DND-41 (cell line): ENCODE measurements around the gene GNPTG.

Experiments
- ATAC-seq: fragments of 200-7000 bp; cut with Tn5 transposase; 3 replicates; pipeline ENCODE4 v1.9.1; 2021; ENCODE audit warnings: low read depth; ENCODE audit not compliant: insufficient read depth
- DNase-seq: peaks from one replicate; pipeline ENCODE4 v3.0.0-alpha.2; 2020
- H2AFZ ChIP-seq: 2 replicates; pipeline ENCODE4 v1.6.0; 2012; ENCODE audit warnings: low read depth, low read length
- H3K27ac ChIP-seq: 2 replicates; pipeline ENCODE4 v1.5.1; 2012; ENCODE audit warnings: low read length, inconsistent platforms
- H3K27me3 ChIP-seq: fragments of 200-600 bp; sonication (generic); 2 replicates; pipeline ENCODE4 v1.6.0; 2012; ENCODE audit warnings: low read length, mild to moderate bottlenecking, inconsistent platforms; ENCODE audit not compliant: insufficient read depth, poor library complexity
- H3K36me3 ChIP-seq: 2 replicates; pipeline ENCODE4 v1.5.1; 2012; ENCODE audit warnings: low read length, inconsistent platforms; ENCODE audit not compliant: insufficient read depth
- H3K4me1 ChIP-seq: 2 replicates; pipeline ENCODE4 v1.5.1; 2012; ENCODE audit warnings: mild to moderate bottlenecking, low read length; ENCODE audit not compliant: insufficient read depth
- H3K4me2 ChIP-seq: 2 replicates; pipeline ENCODE4 v1.6.0; 2012; ENCODE audit warnings: mild to moderate bottlenecking, moderate library complexity, low read length, inconsistent platforms; ENCODE audit not compliant: insufficient read depth
- H3K4me3 ChIP-seq, 2 experiments: fragments of 200-600 bp in 1 of 2; shearing (Covaris generic) in 1 of 2; 2 replicates each; pipeline ENCODE4 v1.5.1; 2012 to 2016; ENCODE audit warnings: inconsistent platforms in 2 of 2, low read length in 2 of 2, mild to moderate bottlenecking in 2 of 2, low read depth in 1 of 2, moderate library complexity in 1 of 2
- H3K79me2 ChIP-seq: 2 replicates; pipeline ENCODE4 v1.6.0; 2012; ENCODE audit warnings: low read length, inconsistent platforms; ENCODE audit not compliant: insufficient read depth
- H3K9ac ChIP-seq: 2 replicates; pipeline ENCODE4 v1.6.0; 2012; ENCODE audit warnings: low read depth, mild to moderate bottlenecking, inconsistent platforms, low read length, moderate library complexity
- H3K9me3 ChIP-seq: 2 replicates; pipeline ENCODE4 v1.5.1; 2012; ENCODE audit warnings: low read length, moderate library complexity, mild to moderate bottlenecking, inconsistent platforms; ENCODE audit not compliant: insufficient read depth, severe bottlenecking
- H4K20me1 ChIP-seq: 2 replicates; pipeline ENCODE4 v1.6.0; 2012; ENCODE audit warnings: low read length; ENCODE audit not compliant: insufficient read depth
- CTCF ChIP-seq: IDR thresholded peaks from 2 replicates; pipeline ENCODE4 v1.5.1; 2012; ENCODE audit warnings: borderline replicate concordance, low read length, moderate library complexity, mild to moderate bottlenecking; ENCODE audit not compliant: poor library complexity, severe bottlenecking; ENCODE audit errors: extremely low read depth
- EZH2 ChIP-seq: IDR thresholded peaks from 3 replicates; pipeline ENCODE4 v1.6.1; 2012; ENCODE audit warnings: borderline replicate concordance, low read depth, mild to moderate bottlenecking, moderate library complexity, low read length, inconsistent platforms; ENCODE audit not compliant: severe bottlenecking

GNPTG gene

DNA sequence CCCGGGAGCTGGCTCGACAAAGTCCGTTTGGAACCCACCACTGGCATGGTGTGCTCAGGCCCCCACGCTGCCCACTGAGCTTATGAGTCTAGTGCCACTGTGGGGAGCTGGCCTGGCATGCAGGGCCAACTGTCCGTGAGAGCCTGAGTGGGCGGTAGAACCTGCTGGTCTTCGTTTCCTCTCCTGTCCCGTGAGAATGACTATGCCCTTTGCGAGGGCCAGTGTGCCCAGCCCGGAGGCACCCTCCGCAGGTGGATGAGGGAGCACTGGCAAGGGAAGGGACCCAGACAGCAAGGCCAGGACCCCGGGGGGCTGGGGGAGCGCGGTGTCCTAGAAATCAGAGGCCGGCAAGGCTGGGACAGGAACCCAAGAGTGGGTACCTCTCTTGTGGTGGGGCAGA lies 15.1 kb upstream of the GNPTG start:
- no peak for TF ChIP-seq CTCF
- TF ChIP-seq EZH2, result no peak
- Histone ChIP-seq H3K4me1 (peaks cover 2% of the 10 kb centered on the region; the same call in 1 of the 2 replicates), H3K9ac (no peak overlapping the region), H3K27ac (no peak overlapping the region), H3K36me3 (no peaks in the 10 kb centered on the region), H3K27me3 (peaks cover 5% of the 10 kb centered on the region), H3K9me3 (no peaks in the 10 kb centered on the region), H3K4me3 (no peak overlapping the region), H3K79me2 (no peaks in the 10 kb centered on the region), H4K20me1 (peaks cover 23% of the 10 kb centered on the region), H2AFZ (no peak overlapping the region), H3K4me2 (no peak overlapping the region)
- DNase-seq, result no peak
- no peak for ATAC-seq

DNA sequence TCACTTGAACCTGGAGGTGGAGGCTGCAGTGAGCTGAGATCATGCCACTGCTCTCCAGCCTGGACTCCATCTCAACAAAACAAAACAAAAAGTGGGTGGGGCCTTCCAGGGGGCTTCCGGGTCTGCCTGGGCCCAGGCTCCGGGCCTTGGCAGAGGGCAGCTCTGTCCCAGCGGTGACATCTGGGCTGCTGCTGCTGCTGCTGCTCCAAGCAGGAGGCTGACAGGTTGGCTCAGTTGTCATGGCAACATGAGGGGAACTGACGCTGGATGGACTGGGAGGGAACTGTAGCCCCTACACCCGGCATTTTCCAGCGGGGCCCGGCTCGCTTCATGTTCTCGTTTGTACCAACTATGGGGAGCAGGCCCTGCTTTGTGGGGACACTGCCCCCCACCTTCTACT lies 14.2 kb upstream of the GNPTG start:
- Histone ChIP-seq H3K9ac (no peak overlapping the region), H4K20me1 (peaks cover 31% of the 10 kb centered on the region), H3K27ac (no peak overlapping the region), H3K36me3 (no peaks in the 10 kb centered on the region), H3K4me2 (no peak overlapping the region), H3K27me3 (peaks cover 5% of the 10 kb centered on the region), H3K79me2 (no peaks in the 10 kb centered on the region), H3K4me1 (peaks cover 6% of the 10 kb centered on the region), H3K9me3 (no peaks in the 10 kb centered on the region), H3K4me3 (no peak overlapping the region), H2AFZ (no peak overlapping the region)
- DNase-seq, result no peak
- ATAC-seq, result no peak
- TF ChIP-seq CTCF (no peak), EZH2 (no peak)

DNA sequence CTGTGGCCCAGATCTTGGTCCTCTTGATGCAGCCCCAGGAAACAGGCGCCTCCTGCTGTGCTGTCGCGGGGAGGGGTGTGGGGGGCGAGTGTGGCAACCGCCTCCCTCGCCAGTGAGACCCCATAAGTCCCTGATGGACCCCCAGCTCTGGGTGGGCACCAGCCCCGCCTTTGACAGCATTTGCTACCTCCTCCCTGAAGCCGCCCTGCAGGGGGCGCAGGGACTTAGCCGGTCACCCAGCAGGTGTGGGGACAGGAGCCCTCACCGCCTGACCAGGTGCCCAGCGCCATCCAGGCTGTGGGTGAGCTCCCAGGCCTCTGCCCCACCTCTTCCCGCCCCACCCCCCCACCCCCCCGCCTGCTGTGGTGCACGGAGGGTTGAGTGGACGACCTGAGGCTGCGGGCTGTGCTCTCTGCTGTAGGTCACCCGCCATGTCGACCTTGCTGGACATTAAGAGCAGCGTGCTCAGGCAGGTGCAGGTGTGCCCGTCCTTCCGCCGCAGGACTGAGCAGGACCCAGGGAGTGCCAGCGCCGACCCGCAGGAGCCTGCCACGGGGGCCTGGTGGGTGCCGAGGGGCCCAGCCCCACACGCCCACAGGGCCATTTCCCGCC lies 13.5 kb upstream of the GNPTG start:
- ATAC-seq (no peak), DNase-seq (no peak)
- Histone ChIP-seq H3K27ac (no peak overlapping the region), H2AFZ (no peak overlapping the region), H3K9me3 (no peaks in the 10 kb centered on the region), H4K20me1 (peaks cover 33% of the 10 kb centered on the region), H3K4me2 (no peak overlapping the region), H3K79me2 (no peaks in the 10 kb centered on the region), H3K4me3 (no peak overlapping the region), H3K4me1 (peaks cover 14% of the 10 kb centered on the region), H3K9ac (no peak overlapping the region), H3K27me3 (peaks cover 5% of the 10 kb centered on the region), H3K36me3 (no peaks in the 10 kb centered on the region)
- TF ChIP-seq CTCF (peak; percentile 27), EZH2 (no peak)
